HCT116 (cell line): Measurements from ENCODE around the gene TNIK. TPM values are rescaled to one million over a fixed set of nuclear protein-coding genes. Genes with fewer than 3 reads are reported as not detected.

Experiments used
- CBX3 ChIP-seq: IDR thresholded peaks from 2 replicates; pipeline ENCODE4 v1.6.1; 2012; ENCODE audit warnings: low read depth
- CEBPB ChIP-seq: IDR thresholded peaks from 2 replicates; pipeline ENCODE4 v1.6.1; 2012; ENCODE audit warnings: low read depth
- EGR1 ChIP-seq: IDR thresholded peaks from 2 replicates; pipeline ENCODE4 v1.6.1; 2012; ENCODE audit warnings: low read depth
- ELF1 ChIP-seq: IDR thresholded peaks from 2 replicates; pipeline ENCODE4 v1.6.1; 2012; ENCODE audit warnings: low read depth, borderline replicate concordance
- EZH2phosphoT487 ChIP-seq: fragments of 200-600 bp; IDR thresholded peaks from 2 replicates; pipeline ENCODE4 v1.6.1; 2018; ENCODE audit warnings: antibody characterized with exemption, borderline replicate concordance
- POLR2A ChIP-seq: IDR thresholded peaks from 2 replicates; pipeline ENCODE4 v1.7.0; 2011; ENCODE audit warnings: borderline replicate concordance; ENCODE audit not compliant: insufficient read depth, insufficient read length; ENCODE audit errors: extremely low read depth
- SIN3A ChIP-seq: IDR thresholded peaks from 2 replicates; pipeline ENCODE4 v1.6.1; 2012; ENCODE audit warnings: low read depth
- TCF7L2 ChIP-seq: IDR thresholded peaks from 2 replicates; pipeline ENCODE4 v1.7.0; 2011; ENCODE audit warnings: borderline replicate concordance, inconsistent platforms; ENCODE audit not compliant: insufficient read depth, insufficient read length; ENCODE audit errors: extremely low read depth
- YY1 ChIP-seq: IDR thresholded peaks from 2 replicates; pipeline ENCODE4 v1.6.1; 2011; ENCODE audit warnings: low read length, low read depth, moderate library complexity, mild to moderate bottlenecking; ENCODE audit not compliant: insufficient replicate concordance; ENCODE audit errors: extremely low read depth
- ZFX ChIP-seq: fragments of 450-650 bp; IDR thresholded peaks from 2 replicates; pipeline ENCODE4 v1.6.1; 2017
- total RNA-seq: library from RNA; stranded (reverse); gene quantifications from one replicate; pipeline ENCODE4 v1.2.1, GENCODE V29; 2021; ENCODE audit not compliant: unreplicated experiment
- TF ChIP-seq, protein P1 (sequence below): IDR thresholded peaks from 2 replicates; pipeline ENCODE4 v1.6.1; 2011; ENCODE audit warnings: mild to moderate bottlenecking, low read length, moderate library complexity; ENCODE audit not compliant: insufficient replicate concordance; ENCODE audit errors: extremely low read depth
- TF ChIP-seq, protein P2 (sequence below): IDR thresholded peaks from 2 replicates; pipeline ENCODE4 v1.6.1; 2012; ENCODE audit warnings: low read depth

Gene TNIK
- total RNA-seq, 1 experiment from 2014 or later: 24.1 TPM

- TF ChIP-seq, protein P1, sequence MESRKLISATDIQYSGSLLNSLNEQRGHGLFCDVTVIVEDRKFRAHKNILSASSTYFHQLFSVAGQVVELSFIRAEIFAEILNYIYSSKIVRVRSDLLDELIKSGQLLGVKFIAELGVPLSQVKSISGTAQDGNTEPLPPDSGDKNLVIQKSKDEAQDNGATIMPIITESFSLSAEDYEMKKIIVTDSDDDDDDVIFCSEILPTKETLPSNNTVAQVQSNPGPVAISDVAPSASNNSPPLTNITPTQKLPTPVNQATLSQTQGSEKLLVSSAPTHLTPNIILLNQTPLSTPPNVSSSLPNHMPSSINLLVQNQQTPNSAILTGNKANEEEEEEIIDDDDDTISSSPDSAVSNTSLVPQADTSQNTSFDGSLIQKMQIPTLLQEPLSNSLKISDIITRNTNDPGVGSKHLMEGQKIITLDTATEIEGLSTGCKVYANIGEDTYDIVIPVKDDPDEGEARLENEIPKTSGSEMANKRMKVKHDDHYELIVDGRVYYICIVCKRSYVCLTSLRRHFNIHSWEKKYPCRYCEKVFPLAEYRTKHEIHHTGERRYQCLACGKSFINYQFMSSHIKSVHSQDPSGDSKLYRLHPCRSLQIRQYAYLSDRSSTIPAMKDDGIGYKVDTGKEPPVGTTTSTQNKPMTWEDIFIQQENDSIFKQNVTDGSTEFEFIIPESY: no peak
- no peak for TF ChIP-seq TCF7L2
- no peak for TF ChIP-seq ELF1
- no peak for TF ChIP-seq SIN3A
- TF ChIP-seq EZH2phosphoT487: no peak
- TF ChIP-seq ZFX: no peak
- no peak for TF ChIP-seq CEBPB
- TF ChIP-seq, protein P2, sequence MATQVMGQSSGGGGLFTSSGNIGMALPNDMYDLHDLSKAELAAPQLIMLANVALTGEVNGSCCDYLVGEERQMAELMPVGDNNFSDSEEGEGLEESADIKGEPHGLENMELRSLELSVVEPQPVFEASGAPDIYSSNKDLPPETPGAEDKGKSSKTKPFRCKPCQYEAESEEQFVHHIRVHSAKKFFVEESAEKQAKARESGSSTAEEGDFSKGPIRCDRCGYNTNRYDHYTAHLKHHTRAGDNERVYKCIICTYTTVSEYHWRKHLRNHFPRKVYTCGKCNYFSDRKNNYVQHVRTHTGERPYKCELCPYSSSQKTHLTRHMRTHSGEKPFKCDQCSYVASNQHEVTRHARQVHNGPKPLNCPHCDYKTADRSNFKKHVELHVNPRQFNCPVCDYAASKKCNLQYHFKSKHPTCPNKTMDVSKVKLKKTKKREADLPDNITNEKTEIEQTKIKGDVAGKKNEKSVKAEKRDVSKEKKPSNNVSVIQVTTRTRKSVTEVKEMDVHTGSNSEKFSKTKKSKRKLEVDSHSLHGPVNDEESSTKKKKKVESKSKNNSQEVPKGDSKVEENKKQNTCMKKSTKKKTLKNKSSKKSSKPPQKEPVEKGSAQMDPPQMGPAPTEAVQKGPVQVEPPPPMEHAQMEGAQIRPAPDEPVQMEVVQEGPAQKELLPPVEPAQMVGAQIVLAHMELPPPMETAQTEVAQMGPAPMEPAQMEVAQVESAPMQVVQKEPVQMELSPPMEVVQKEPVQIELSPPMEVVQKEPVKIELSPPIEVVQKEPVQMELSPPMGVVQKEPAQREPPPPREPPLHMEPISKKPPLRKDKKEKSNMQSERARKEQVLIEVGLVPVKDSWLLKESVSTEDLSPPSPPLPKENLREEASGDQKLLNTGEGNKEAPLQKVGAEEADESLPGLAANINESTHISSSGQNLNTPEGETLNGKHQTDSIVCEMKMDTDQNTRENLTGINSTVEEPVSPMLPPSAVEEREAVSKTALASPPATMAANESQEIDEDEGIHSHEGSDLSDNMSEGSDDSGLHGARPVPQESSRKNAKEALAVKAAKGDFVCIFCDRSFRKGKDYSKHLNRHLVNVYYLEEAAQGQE: no peak
- peak; percentile 51 for TF ChIP-seq POLR2A
- no peak; the same call in 1 of the 2 replicates for TF ChIP-seq CBX3
- TF ChIP-seq YY1: no peak
- TF ChIP-seq EGR1: no peak
Measured at GRCh38 chr3:171460725-171461524, 720 bp upstream of the TNIK start (continued).
